Caco-2 (cell line): Measurements from ENCODE around the gene ARHGAP42. TPM values are rescaled to one million over a fixed set of nuclear protein-coding genes. Genes with fewer than 3 reads are reported as not detected.

Experiments used
- BruUV-seq: library from RNA; stranded (reverse); fragments of 400-500 nt; replicated peaks from 2 replicates; lab custom pipeline; 2021; lab: Mats Ljungman, UMichigan
- CTCF ChIA-PET: fragments of 300-600 bp; sonication (Branson Sonifier 250); formaldehyde crosslinking; loops from one replicate; lab custom pipeline; 2022; ENCODE audit warnings: antibody characterized with exemption; lab: Charles Lee
- POLR2A ChIA-PET: fragments of 300-600 bp; sonication (Branson Sonifier 250); formaldehyde crosslinking; loops from one replicate; lab custom pipeline; 2022; ENCODE audit warnings: antibody characterized with exemption; lab: Charles Lee
- DNase-seq, 2 experiments: peaks; one replicate each; pipeline versions ENCODE4 v3.0.0 to v3.0.0-alpha.2; 2020 to 2022
- H3K27me3 ChIP-seq: replicated peaks from 2 replicates; pipeline ENCODE4 v1.6.0; 2011; ENCODE audit warnings: low read length; ENCODE audit not compliant: control insufficient read depth, insufficient read depth
- H3K36me3 ChIP-seq: 2 replicates; pipeline ENCODE4 v1.5.1; 2011; ENCODE audit warnings: low read length; ENCODE audit not compliant: control insufficient read depth, insufficient read depth
- H3K4me1 ChIP-seq: fragments of 250-450 bp; sonication (Bioruptor Pico); 2 replicates; pipeline ENCODE4 v1.5.1; 2020; ENCODE audit warnings: mild to moderate bottlenecking
- H3K4me3 ChIP-seq: 2 replicates; pipeline ENCODE4 v1.5.1; 2011; ENCODE audit warnings: low read depth, mild to moderate bottlenecking, control low read depth, low read length
- H3K9me3 ChIP-seq: fragments of 250-450 bp; sonication (Bioruptor Pico); 2 replicates; pipeline ENCODE4 v1.5.1; 2020; ENCODE audit warnings: mild to moderate bottlenecking, moderate library complexity
- H3K27ac Mint-ChIP-seq: one replicate; pipeline ENCODE4 v1.8.0; 2022; ENCODE audit warnings: mixed read lengths; ENCODE audit not compliant: unreplicated experiment
- H3K27me3 Mint-ChIP-seq: one replicate; pipeline ENCODE4 v1.8.0; 2022; ENCODE audit warnings: mixed read lengths; ENCODE audit not compliant: insufficient read depth, unreplicated experiment
- H3K36me3 Mint-ChIP-seq: one replicate; pipeline ENCODE4 v1.8.0; 2022; ENCODE audit warnings: mild to moderate bottlenecking, mixed read lengths; ENCODE audit not compliant: insufficient read depth, unreplicated experiment
- H3K4me1 Mint-ChIP-seq: one replicate; pipeline ENCODE4 v1.8.0; 2022; ENCODE audit warnings: low read depth, mixed read lengths; ENCODE audit not compliant: unreplicated experiment
- H3K4me3 Mint-ChIP-seq: one replicate; pipeline ENCODE4 v1.8.0; 2022; ENCODE audit warnings: mild to moderate bottlenecking, moderate library complexity, mixed read lengths; ENCODE audit not compliant: unreplicated experiment
- H3K9me3 Mint-ChIP-seq: one replicate; pipeline ENCODE4 v1.8.0; 2022; ENCODE audit warnings: mixed read lengths; ENCODE audit not compliant: unreplicated experiment
- CTCF ChIP-seq, 2 experiments: fragments of 200-600 bp in 1 of 2; IDR thresholded peaks; 1 replicate in 1 of 2; 2 replicates in 1 of 2; pipeline versions ENCODE4 v1.5.1 to v1.8.0; 2011 to 2022; ENCODE audit warnings: antibody characterized with exemption in 1 of 2, control low read depth in 1 of 2, inconsistent platforms in 1 of 2, low read depth in 1 of 2, low read length in 1 of 2, mild to moderate bottlenecking in 1 of 2, moderate library complexity in 1 of 2; ENCODE audit not compliant: insufficient read depth in 1 of 2, severe bottlenecking in 1 of 2, unreplicated experiment in 1 of 2
- intact Hi-C: fragments of 100-400 bp; cut with micrococcal nuclease; formaldehyde crosslinking; loops from one replicate; pipeline ENCODE4 v1.10.0; 2022; ENCODE audit not compliant: unreplicated experiment
- total RNA-seq: library from RNA; stranded (reverse); gene quantifications from 2 replicates; pipeline ENCODE4 v1.2.3, GENCODE V29; 2022

The ARHGAP42 gene
- total RNA-seq, 1 experiment from 2014 or later: 8.4 TPM

GRCh38 chr11:100705447-100705846 lies 18.4 kb downstream of the ARHGAP42 start:
- Mint-ChIP-seq H3K27ac (no peak overlapping the region), H3K4me1 (no peaks in the 10 kb centered on the region), H3K36me3 (no peaks in the 10 kb centered on the region), H3K27me3 (no peaks in the 10 kb centered on the region), H3K4me3 (no peak overlapping the region), H3K9me3 (no peaks in the 10 kb centered on the region)
- H3K27me3 ChIP-seq: no peaks in the 10 kb centered on the region
- 0 out of 2 replicates have a peak, but pooled peaks cover 2% of the 10 kb centered on the region for H3K9me3 ChIP-seq
- H3K4me1 ChIP-seq: no peaks in the 10 kb centered on the region
- TF ChIP-seq CTCF (IDR thresholded peaks at IDR 0.05; ENCODE audit: insufficient read depth in 1 of 2, low read depth in 1 of 2, low read length in 1 of 2, severe bottlenecking in 1 of 2, unreplicated experiment in 1 of 2): no peak
- POLR2A ChIA-PET: no interaction called here
- intact Hi-C loops: no loop called here
- DNase-seq: no peak
- no peak overlapping the region for H3K4me3 ChIP-seq
- no TSS peak for BruUV-seq
- H3K36me3 ChIP-seq: no peaks in the 10 kb centered on the region
- CTCF ChIA-PET: interaction anchor here (0.7 to 1.6 kb wide), 2 partner anchors 17 to 146 kb away, joined by 5 to 11 read pairs; no protein-coding TSS in a partner anchor

- no peak for TF ChIP-seq CTCF (IDR thresholded peaks at IDR 0.05; ENCODE audit: insufficient read depth in 1 of 2, low read depth in 1 of 2, low read length in 1 of 2, severe bottlenecking in 1 of 2, unreplicated experiment in 1 of 2)
- no peaks in the 10 kb centered on the region for H3K9me3 ChIP-seq
- no peak overlapping the region for H3K4me3 ChIP-seq
- no peak for DNase-seq
- Mint-ChIP-seq H3K27me3 (no peaks in the 10 kb centered on the region), H3K36me3 (no peaks in the 10 kb centered on the region), H3K4me1 (no peaks in the 10 kb centered on the region), H3K4me3 (no peak overlapping the region), H3K27ac (no peak overlapping the region), H3K9me3 (no peaks in the 10 kb centered on the region)
- ChIA-PET CTCF (interaction anchor here (1.6 kb wide), 1 partner anchor 18 kb away, joined by 5 read pairs; no protein-coding TSS in a partner anchor), POLR2A (no interaction called here)
- no peaks in the 10 kb centered on the region for H3K4me1 ChIP-seq
- no peaks in the 10 kb centered on the region for H3K27me3 ChIP-seq
- intact Hi-C loops: no loop called here
- no TSS peak for BruUV-seq
- no peaks in the 10 kb centered on the region for H3K36me3 ChIP-seq
Measured at GRCh38 chr11:100706179-100706578, 19.1 kb downstream of the ARHGAP42 start.

DNA sequence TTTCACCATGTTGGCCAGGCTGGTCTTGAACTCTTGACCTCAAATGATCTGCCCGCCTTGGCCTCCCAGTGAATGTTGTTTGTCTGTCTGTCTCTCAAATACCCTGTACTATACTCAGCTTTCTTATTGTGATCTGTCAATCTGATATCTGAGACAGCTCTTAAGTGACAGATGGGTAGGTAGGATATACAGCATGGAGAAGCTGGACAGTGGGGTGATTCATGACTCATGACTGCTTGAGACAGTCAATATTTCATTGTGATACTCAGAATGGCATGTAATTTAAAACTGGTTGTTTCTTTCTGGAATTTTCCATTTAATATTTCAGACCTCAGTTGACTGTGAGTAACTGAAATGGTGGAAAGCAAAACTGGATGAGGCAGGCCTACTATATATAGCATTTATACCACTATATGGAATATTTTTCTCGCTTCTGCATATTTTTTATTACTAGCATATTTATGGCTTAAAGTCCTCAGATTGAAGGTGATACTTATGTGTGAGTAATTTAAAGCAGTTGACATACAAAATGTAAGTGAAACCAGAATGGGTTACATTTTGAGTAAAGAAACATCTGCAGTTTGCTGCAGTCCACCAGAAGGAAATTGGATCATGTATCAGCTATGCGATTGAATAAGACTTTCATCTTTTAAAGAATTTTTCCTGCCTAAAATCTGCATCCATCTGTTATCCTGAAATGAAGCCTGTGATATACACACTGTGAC lies 22.3 kb downstream of the ARHGAP42 start:
- intact Hi-C loops: no loop called here
- Histone ChIP-seq H3K9me3 (no peaks in the 10 kb centered on the region), H3K27me3 (no peaks in the 10 kb centered on the region), H3K4me3 (no peak overlapping the region), H3K36me3 (no peaks in the 10 kb centered on the region), H3K4me1 (no peaks in the 10 kb centered on the region)
- no peaks in the 10 kb centered on the region for H3K27me3 Mint-ChIP-seq
- POLR2A ChIA-PET: no interaction called here
- CTCF ChIA-PET: interaction anchor here (0.7 kb wide), 1 partner anchor 169 kb away, joined by 4 read pairs; no protein-coding TSS in a partner anchor
- no peaks in the 10 kb centered on the region for H3K9me3 Mint-ChIP-seq
- peaks cover 7% of the 10 kb centered on the region for H3K4me1 Mint-ChIP-seq
- TF ChIP-seq CTCF (IDR thresholded peaks at IDR 0.05; ENCODE audit: insufficient read depth in 1 of 2, low read depth in 1 of 2, low read length in 1 of 2, severe bottlenecking in 1 of 2, unreplicated experiment in 1 of 2): no peak
- no peaks in the 10 kb centered on the region for H3K36me3 Mint-ChIP-seq
- no peak overlapping the region for H3K4me3 Mint-ChIP-seq
- no peak overlapping the region for H3K27ac Mint-ChIP-seq
- no peak for DNase-seq
- BruUV-seq: no TSS peak
